PC-3 (cell line): ENCODE data around the gene HDAC10. TPM values are rescaled to one million over a fixed set of nuclear protein-coding genes. Genes with fewer than 3 reads are reported as not detected.

ENCODE experiments used
- ATAC-seq: fragments of 200-7000 bp; cut with Tn5 transposase; 2 replicates; pipeline ENCODE4 v1.9.1; 2020; ENCODE audit warnings: mild to moderate bottlenecking, moderate library complexity
- BruUV-seq: library from RNA; stranded (reverse); fragments of 400-500 nt; replicated peaks from 2 replicates; lab custom pipeline; 2021; lab: Mats Ljungman, UMichigan
- CTCF ChIA-PET: fragments of 300-600 bp; sonication (Branson Sonifier 250); formaldehyde crosslinking; loops from one replicate; lab custom pipeline; 2022; ENCODE audit warnings: antibody characterized with exemption; lab: Charles Lee
- POLR2A ChIA-PET: fragments of 300-600 bp; sonication (Branson Sonifier 250); formaldehyde crosslinking; loops from one replicate; lab custom pipeline; 2022; ENCODE audit warnings: antibody characterized with exemption; ENCODE audit not compliant: unreplicated experiment; lab: Charles Lee
- DNase-seq: peaks from one replicate; pipeline ENCODE4 v3.0.0-alpha.2; 2015
- H2AFZ ChIP-seq: fragments of 300-600 bp; sonication (generic); 2 replicates; pipeline ENCODE4 v1.6.0; 2016; ENCODE audit warnings: antibody characterized with exemption, low read length
- H3F3A ChIP-seq: fragments of 300-600 bp; sonication (generic); one replicate; pipeline ENCODE4 v1.6.0; 2017; ENCODE audit warnings: antibody characterized with exemption, low read length, control low read depth, mild to moderate bottlenecking; ENCODE audit not compliant: unreplicated experiment
- H3K27ac ChIP-seq: fragments of 300-600 bp; sonication (generic); 2 replicates; pipeline ENCODE4 v1.5.1; 2016; ENCODE audit warnings: mild to moderate bottlenecking, low read length
- H3K27me3 ChIP-seq: fragments of 300-600 bp; sonication (generic); 2 replicates; pipeline ENCODE4 v1.6.1; 2016; ENCODE audit warnings: low read length, mixed read lengths
- H3K36me3 ChIP-seq: fragments of 300-600 bp; sonication (generic); 2 replicates; pipeline ENCODE4 v1.6.1; 2016; ENCODE audit warnings: low read depth, mixed run types, low read length, mixed read lengths
- H3K4me1 ChIP-seq: fragments of 300-600 bp; sonication (generic); 2 replicates; pipeline ENCODE4 v1.5.1; 2016; ENCODE audit warnings: low read length; ENCODE audit not compliant: insufficient read depth
- H3K4me2 ChIP-seq: fragments of 300-600 bp; sonication (generic); 2 replicates; pipeline ENCODE4 v1.6.0; 2016; ENCODE audit warnings: low read length
- H3K4me3 ChIP-seq: fragments of 300-600 bp; sonication (generic); 2 replicates; pipeline ENCODE4 v1.5.1; 2016; ENCODE audit warnings: mild to moderate bottlenecking, low read length, mixed read lengths
- H3K79me2 ChIP-seq: fragments of 300-600 bp; sonication (generic); 2 replicates; pipeline ENCODE4 v1.6.1; 2017; ENCODE audit warnings: low read length, mixed read lengths
- H3K9ac ChIP-seq: fragments of 300-600 bp; sonication (generic); 2 replicates; pipeline ENCODE4 v1.6.0; 2016; ENCODE audit warnings: mild to moderate bottlenecking, low read length
- H3K9me2 ChIP-seq: fragments of 300-600 bp; sonication (generic); replicated peaks from 2 replicates; pipeline ENCODE4 v1.6.1; 2016; ENCODE audit warnings: mixed run types, low read length, mixed read lengths
- H3K9me3 ChIP-seq: fragments of 300-600 bp; sonication (generic); 2 replicates; pipeline ENCODE4 v1.6.1; 2016; ENCODE audit warnings: low read length, mixed read lengths
- H4K20me1 ChIP-seq: fragments of 300-600 bp; sonication (generic); 2 replicates; pipeline ENCODE4 v1.6.1; 2016; ENCODE audit warnings: low read length, mixed read lengths
- CTCF ChIP-seq: fragments of 300-600 bp; sonication (generic); conservative IDR thresholded peaks from 2 replicates; pipeline ENCODE4 v1.5.1; 2017; ENCODE audit warnings: antibody characterized with exemption, low read depth, mild to moderate bottlenecking, low read length
- EZH2 ChIP-seq: fragments of 300-600 bp; sonication (generic); IDR thresholded peaks from one replicate; pipeline ENCODE4 v1.6.1; 2017; ENCODE audit warnings: antibody characterized with exemption, mild to moderate bottlenecking, low read length; ENCODE audit not compliant: unreplicated experiment
- EZH2phosphoT487 ChIP-seq: fragments of 300-600 bp; sonication (generic); IDR thresholded peaks from 2 replicates; pipeline ENCODE4 v1.6.1; 2018; ENCODE audit warnings: mild to moderate bottlenecking, antibody characterized with exemption, low read length, borderline replicate concordance
- intact Hi-C: fragments of 100-400 bp; cut with micrococcal nuclease; formaldehyde crosslinking; loops from 2 replicates; pipeline ENCODE4 v1.9.0; 2023
- total RNA-seq: library from RNA; depleted of rRNA; stranded (reverse); fragments of >200 nt; gene quantifications from 2 replicates; pipeline ENCODE4 v1.2.3, GENCODE V29; 2014

The HDAC10 gene
- total RNA-seq, 1 experiment from 2014 or later: 25.8 TPM

GRCh38 chr22:50278956-50279619 lies 28.0 kb upstream of the HDAC10 start:
- H3K36me3 ChIP-seq: peaks cover 35% of the 10 kb centered on the region
- peaks cover 16% of the 10 kb centered on the region for H3K4me1 ChIP-seq
- intact Hi-C loops: no loop called here
- H3K9ac ChIP-seq: no peak overlapping the region
- no peak overlapping the region for H3K4me2 ChIP-seq
- DNase-seq (no peak), ATAC-seq (no peak)
- H3K27me3 ChIP-seq: no peaks in the 10 kb centered on the region
- no peaks in the 10 kb centered on the region for H3K9me3 ChIP-seq
- ChIA-PET CTCF (no interaction called here), POLR2A (no interaction called here)
- BruUV-seq: no TSS peak
- no peak overlapping the region for H3K4me3 ChIP-seq
- no peaks in the 10 kb centered on the region for H3K9me2 ChIP-seq
- H2AFZ ChIP-seq: no peak overlapping the region
- no peak for TF ChIP-seq EZH2phosphoT487
- TF ChIP-seq EZH2: no peak
- no peak for TF ChIP-seq CTCF
- H4K20me1 ChIP-seq: no peaks in the 10 kb centered on the region
- H3K79me2 ChIP-seq: peaks cover 13% of the 10 kb centered on the region
- no peaks in the 10 kb centered on the region for H3F3A ChIP-seq
- no peak overlapping the region for H3K27ac ChIP-seq

- Histone ChIP-seq H3K36me3 (peaks cover 35% of the 10 kb centered on the region), H3K27me3 (no peaks in the 10 kb centered on the region), H3K4me3 (no peak overlapping the region), H3K4me1 (peaks cover 16% of the 10 kb centered on the region), H3K27ac (no peak overlapping the region), H3K79me2 (peaks cover 13% of the 10 kb centered on the region), H3F3A (no peaks in the 10 kb centered on the region), H3K4me2 (no peak overlapping the region), H3K9ac (no peak overlapping the region), H2AFZ (no peak overlapping the region), H3K9me3 (no peaks in the 10 kb centered on the region), H3K9me2 (no peaks in the 10 kb centered on the region), H4K20me1 (no peaks in the 10 kb centered on the region)
- ATAC-seq (no peak), DNase-seq (no peak)
- CTCF ChIA-PET: no interaction called here
- BruUV-seq: no TSS peak
- intact Hi-C loops: no loop called here
- TF ChIP-seq EZH2phosphoT487 (no peak), EZH2 (no peak), CTCF (no peak)
- POLR2A ChIA-PET: no interaction called here
These were observed 27.4 kb upstream of the HDAC10 start for GRCh38 chr22:50278461-50278860.

- TF ChIP-seq EZH2phosphoT487 (no peak), EZH2 (no peak), CTCF (no peak)
- Histone ChIP-seq H4K20me1 (no peaks in the 10 kb centered on the region), H3K9ac (no peak overlapping the region), H3K79me2 (peaks cover 13% of the 10 kb centered on the region), H3K9me3 (no peaks in the 10 kb centered on the region), H2AFZ (no peak overlapping the region), H3K27me3 (no peaks in the 10 kb centered on the region), H3F3A (no peaks in the 10 kb centered on the region), H3K4me1 (peaks cover 12% of the 10 kb centered on the region), H3K4me3 (no peak overlapping the region), H3K4me2 (no peak overlapping the region), H3K27ac (no peak overlapping the region), H3K9me2 (no peaks in the 10 kb centered on the region), H3K36me3 (peaks cover 35% of the 10 kb centered on the region)
- ATAC-seq: no peak
- intact Hi-C loops: no loop called here
- DNase-seq: no peak
- POLR2A ChIA-PET: no interaction called here
- no TSS peak for BruUV-seq
- CTCF ChIA-PET: no interaction called here
These were observed 26.7 kb upstream of the HDAC10 start for GRCh38 chr22:50277761-50278160.
